Anterior cingulate cortex (tissue), 58 donors: ENCODE measurements around the gene WWC1.
A peak's percentile ranks its signal among the peaks of the same experiment; 100 is the strongest.
"Not testable (repeated sequence)": the region's sequence is repeated elsewhere in the genome, so short reads cannot be mapped to it uniquely, and the experiment has no call there.

Experiments
- DNase-seq, 58 donors: peaks; one replicate each; lab custom pipeline; 2025; lab: John Stamatoyannopoulos, UW

WWC1 gene

GRCh38 chr5:168285696-168286095, 5.7 kb upstream of the WWC1 start:
- DNase-seq, result no peak

GRCh38 chr5:168286386-168286785, 5.1 kb upstream of the WWC1 start:
- peak in 23 of 58 donors; percentile 13 to 75 (median 46) for DNase-seq

GRCh38 chr5:168286863-168287262, 4.6 kb upstream of the WWC1 start:
- not testable (repeated sequence) for DNase-seq

GRCh38 chr5:168287362-168287761, 4.1 kb upstream of the WWC1 start:
- no peak for DNase-seq

GRCh38 chr5:168288349-168289245, 2.8 kb upstream of the WWC1 start:
- peak in 3 of 58 donors; percentile 4 to 16 (median 4) for DNase-seq

GRCh38 chr5:168290902-168291341, 523 bp upstream of the WWC1 start:
- peak in 2 of 58 donors; percentile 51 to 64 for DNase-seq

GRCh38 chr5:168291964-168292785, 730 bp downstream of the WWC1 start:
- peak in 8 of 58 donors; percentile 6 to 52 (median 20) for DNase-seq

GRCh38 chr5:168292786-168293696, 1.6 kb downstream of the WWC1 start:
- no peak for DNase-seq

GRCh38 chr5:168295574-168296201, 4.2 kb downstream of the WWC1 start:
- peak in 46 of 58 donors; percentile 15 to 91 (median 66) for DNase-seq

GRCh38 chr5:168296682-168297081, 5.2 kb downstream of the WWC1 start:
- no peak for DNase-seq

- DNase-seq, result no peak
Measured at GRCh38 chr5:168298949-168299348, 7.5 kb downstream of the WWC1 start.

- peak in 6 of 58 donors; percentile 10 to 60 (median 26) for DNase-seq
Measured at GRCh38 chr5:168299372-168299771, 7.9 kb downstream of the WWC1 start.

GRCh38 chr5:168300326-168301182, 9.1 kb downstream of the WWC1 start:
- peak in 11 of 58 donors; percentile 16 to 43 (median 25) for DNase-seq

- peak in 1 of 58 donors; percentile 15 for DNase-seq
Measured at GRCh38 chr5:168301593-168302390, 10.3 kb downstream of the WWC1 start.

GRCh38 chr5:168302785-168303184, 11.3 kb downstream of the WWC1 start:
- no peak for DNase-seq

- no peak for DNase-seq
Measured at GRCh38 chr5:168303393-168304025, 12.1 kb downstream of the WWC1 start.

- no peak for DNase-seq
Measured at GRCh38 chr5:168304349-168304748, 12.9 kb downstream of the WWC1 start.
